GM19463 (cell line): Measurements from ENCODE around the gene HSDL2.
"Not testable (repeated sequence)": the region's sequence is repeated elsewhere in the genome, so short reads cannot be mapped to it uniquely, and the experiment has no call there.

Experiments
- ATAC-seq: cut with Tn5 transposase; IDR thresholded peaks from one replicate; pipeline ENCODE4 v1.9.1; 2021; ENCODE audit warnings: mild to moderate bottlenecking, moderate library complexity; ENCODE audit not compliant: unreplicated experiment

HSDL2 gene

GRCh38 chr9:112393146-112393545 is 13.2 kb downstream of the HSDL2 start:
- not testable (repeated sequence) for ATAC-seq

GRCh38 chr9:112396416-112396815 is 16.5 kb downstream of the HSDL2 start:
- no peak for ATAC-seq

GRCh38 chr9:112396872-112397271 is 17.0 kb downstream of the HSDL2 start:
- no peak for ATAC-seq

GRCh38 chr9:112401175-112401815 is 21.4 kb downstream of the HSDL2 start:
- ATAC-seq, result no peak

GRCh38 chr9:112403614-112404201 is 23.8 kb downstream of the HSDL2 start:
- ATAC-seq, result no peak

- ATAC-seq, result no peak
Observed at GRCh38 chr9:112404508-112404932, 24.6 kb downstream of the HSDL2 start.

GRCh38 chr9:112408275-112408674 is 28.4 kb downstream of the HSDL2 start:
- no peak for ATAC-seq

- ATAC-seq, result no peak
Observed at GRCh38 chr9:112408819-112409218, 28.9 kb downstream of the HSDL2 start.

- ATAC-seq, result no peak
Observed at GRCh38 chr9:112409758-112410157, 29.9 kb downstream of the HSDL2 start.

GRCh38 chr9:112411626-112412027 is 31.7 kb downstream of the HSDL2 start:
- no peak for ATAC-seq

GRCh38 chr9:112413728-112414127 is 33.8 kb downstream of the HSDL2 start:
- ATAC-seq, result not testable (repeated sequence)

GRCh38 chr9:112420208-112420607 is 40.3 kb downstream of the HSDL2 start:
- no peak for ATAC-seq

GRCh38 chr9:112421771-112422222 is 41.9 kb downstream of the HSDL2 start:
- ATAC-seq, result no peak

- ATAC-seq, result no peak
Observed at GRCh38 chr9:112422417-112423148, 42.7 kb downstream of the HSDL2 start.

- no peak for ATAC-seq
Observed at GRCh38 chr9:112430006-112430522, 50.2 kb downstream of the HSDL2 start.

- ATAC-seq, result no peak
Observed at GRCh38 chr9:112433499-112434392, 53.8 kb downstream of the HSDL2 start.

GRCh38 chr9:112434487-112434886 is 54.6 kb downstream of the HSDL2 start:
- ATAC-seq, result no peak

GRCh38 chr9:112437406-112437805 is 57.5 kb downstream of the HSDL2 start:
- ATAC-seq, result no peak

- no peak for ATAC-seq
Observed at GRCh38 chr9:112439171-112439570, 59.3 kb downstream of the HSDL2 start.

GRCh38 chr9:112439825-112440224 is 59.9 kb downstream of the HSDL2 start:
- ATAC-seq, result no peak

- no peak for ATAC-seq
Observed at GRCh38 chr9:112443200-112443599, 63.3 kb downstream of the HSDL2 start.
